Stimulated activated CD8-positive, alpha-beta memory T cell treated with anti-CD3 and anti-CD28 coated beads, Interleukin-12 subunit alpha, Interleukin-12 subunit beta, amount 100 ng/mL, for 1 hour (primary cell): ENCODE data around the gene GATAD2A.
A peak's percentile ranks its signal among the peaks of the same experiment; 100 is the strongest.

Experiments used
- DNase-seq: peaks from one replicate; pipeline ENCODE4 v3.0.0-alpha.2; 2020; ENCODE audit warnings: low read depth

The GATAD2A gene

DNA sequence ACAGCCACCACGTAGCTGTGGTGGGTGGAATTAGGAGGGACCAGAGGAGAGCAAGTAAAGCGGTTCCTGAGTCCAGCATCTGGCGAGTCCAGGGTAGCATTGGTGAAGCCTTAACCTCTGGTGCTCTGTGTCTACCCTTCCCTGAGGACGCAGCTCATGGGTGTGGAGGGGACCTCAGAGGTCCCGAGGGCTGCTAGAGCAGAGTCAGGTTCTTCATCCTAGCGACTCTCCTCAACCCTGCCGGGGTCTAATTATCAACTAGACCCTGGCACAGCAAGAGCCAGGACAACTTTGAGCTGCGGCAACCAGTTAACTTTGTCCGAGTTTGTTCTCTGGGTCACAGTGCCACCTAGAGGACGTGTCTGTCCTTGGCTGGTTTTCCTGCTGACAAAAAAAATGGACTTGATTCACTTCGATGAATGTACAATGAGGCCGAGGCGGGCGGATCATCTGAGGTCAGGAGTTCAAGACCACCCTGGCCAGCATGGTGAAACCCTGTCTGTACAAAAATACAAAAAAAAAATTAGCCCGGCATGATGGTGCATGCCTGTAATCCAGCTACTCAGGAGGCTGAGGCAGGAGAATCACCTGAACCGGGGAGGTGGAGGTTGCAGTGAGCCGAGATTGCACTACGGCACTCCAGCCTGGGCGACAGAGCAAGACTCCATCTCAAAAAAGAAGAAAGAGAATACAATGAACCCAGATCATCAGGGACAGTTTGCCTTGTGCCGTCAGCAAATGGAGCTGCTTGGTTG lies 84.9 kb downstream of the GATAD2A start:
- DNase-seq, result peak; percentile 74

DNA sequence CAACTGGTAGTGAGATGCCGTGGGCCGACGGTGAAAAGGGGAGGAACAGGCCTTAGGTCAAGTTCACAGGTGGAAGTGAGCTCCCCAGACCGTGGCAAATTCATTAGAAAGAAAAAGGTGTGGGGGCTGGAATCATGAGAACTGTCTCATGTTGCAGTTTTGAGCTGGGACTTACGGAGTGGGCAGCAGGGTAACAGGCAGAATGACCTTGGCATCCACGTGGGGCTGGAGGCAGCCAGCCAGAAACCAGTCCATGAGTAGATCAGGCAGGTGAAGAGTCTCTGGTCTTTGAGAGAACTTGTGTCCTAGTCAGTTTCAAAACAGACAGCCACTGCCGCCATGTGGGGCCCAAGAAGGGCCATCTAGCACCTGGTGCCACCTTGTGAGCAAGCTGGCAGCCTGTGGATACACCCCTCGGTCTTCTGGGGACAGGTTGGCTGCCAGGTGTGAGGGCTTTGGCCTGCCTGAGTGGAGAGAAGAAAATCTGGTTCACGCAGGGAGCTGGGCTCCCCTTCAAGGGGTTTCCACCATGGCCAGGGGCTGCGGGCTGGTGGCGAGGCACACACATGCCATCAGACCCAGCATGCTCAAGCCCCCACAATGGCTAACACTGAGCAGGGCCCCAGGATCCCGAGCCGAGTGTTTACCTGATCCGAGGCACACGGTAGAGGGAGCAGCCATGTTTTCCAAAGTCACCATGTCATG lies 86.0 kb downstream of the GATAD2A start:
- DNase-seq, result no peak

DNA sequence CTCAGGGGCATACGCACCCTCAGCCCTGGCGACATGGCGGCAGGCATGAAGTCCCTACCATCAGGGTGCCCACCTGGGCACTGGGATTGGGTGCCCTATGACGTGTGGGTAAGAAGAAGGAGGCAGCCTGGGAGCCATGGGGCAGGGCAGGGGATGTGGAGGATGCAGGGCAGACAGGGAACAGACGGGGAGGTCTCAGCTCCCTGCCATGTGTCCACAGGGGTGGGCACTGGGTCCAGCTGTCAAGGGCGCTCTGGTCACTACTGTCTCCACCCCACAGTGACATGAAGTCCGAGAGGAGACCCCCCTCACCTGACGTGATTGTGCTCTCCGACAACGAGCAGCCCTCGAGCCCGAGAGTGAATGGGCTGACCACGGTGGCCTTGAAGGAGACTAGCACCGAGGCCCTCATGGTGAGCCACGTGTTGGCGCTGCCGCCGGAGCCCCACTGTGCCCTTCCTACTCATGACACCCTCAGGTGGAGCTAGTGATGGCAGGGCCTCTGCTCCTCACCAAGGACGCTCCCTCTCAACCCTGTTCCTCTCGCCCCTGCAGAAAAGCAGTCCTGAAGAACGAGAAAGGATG lies 86.6 kb downstream of the GATAD2A start:
- DNase-seq, result no peak

DNA sequence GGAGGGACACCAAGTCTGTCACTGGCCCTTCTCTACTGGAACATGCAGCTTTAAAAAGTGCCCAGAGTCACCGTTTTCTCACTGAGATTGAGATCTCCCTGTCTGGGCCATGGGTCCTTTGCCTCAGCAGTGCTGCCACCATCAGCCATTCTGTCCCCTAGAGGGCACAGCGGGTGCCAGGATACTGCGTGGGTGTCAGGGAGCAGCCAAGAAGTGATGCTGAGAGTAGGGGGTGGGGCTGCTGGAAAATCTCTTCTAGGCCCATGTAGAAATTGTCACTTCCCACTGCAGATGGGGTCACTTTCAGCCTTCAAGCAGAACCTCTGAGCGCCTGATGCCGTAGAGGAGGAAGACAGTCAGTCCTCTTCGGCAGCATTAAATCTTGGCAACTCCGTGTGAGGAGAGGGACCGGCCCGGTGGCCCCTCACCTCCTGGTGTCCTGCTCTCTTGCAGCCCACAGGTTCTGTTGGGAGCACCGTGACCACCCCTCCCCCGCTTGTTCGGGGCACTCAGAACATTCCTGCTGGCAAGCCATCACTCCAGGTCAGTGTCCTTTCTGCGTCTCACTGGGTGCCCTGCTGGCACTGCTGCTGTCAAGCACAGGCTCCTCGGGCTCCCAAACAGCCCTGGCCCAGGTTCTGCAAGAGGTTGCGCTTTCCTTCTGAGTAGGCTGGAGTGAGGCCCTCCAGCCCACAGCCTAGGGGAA lies 88.5 kb downstream of the GATAD2A start:
- no peak for DNase-seq

DNA sequence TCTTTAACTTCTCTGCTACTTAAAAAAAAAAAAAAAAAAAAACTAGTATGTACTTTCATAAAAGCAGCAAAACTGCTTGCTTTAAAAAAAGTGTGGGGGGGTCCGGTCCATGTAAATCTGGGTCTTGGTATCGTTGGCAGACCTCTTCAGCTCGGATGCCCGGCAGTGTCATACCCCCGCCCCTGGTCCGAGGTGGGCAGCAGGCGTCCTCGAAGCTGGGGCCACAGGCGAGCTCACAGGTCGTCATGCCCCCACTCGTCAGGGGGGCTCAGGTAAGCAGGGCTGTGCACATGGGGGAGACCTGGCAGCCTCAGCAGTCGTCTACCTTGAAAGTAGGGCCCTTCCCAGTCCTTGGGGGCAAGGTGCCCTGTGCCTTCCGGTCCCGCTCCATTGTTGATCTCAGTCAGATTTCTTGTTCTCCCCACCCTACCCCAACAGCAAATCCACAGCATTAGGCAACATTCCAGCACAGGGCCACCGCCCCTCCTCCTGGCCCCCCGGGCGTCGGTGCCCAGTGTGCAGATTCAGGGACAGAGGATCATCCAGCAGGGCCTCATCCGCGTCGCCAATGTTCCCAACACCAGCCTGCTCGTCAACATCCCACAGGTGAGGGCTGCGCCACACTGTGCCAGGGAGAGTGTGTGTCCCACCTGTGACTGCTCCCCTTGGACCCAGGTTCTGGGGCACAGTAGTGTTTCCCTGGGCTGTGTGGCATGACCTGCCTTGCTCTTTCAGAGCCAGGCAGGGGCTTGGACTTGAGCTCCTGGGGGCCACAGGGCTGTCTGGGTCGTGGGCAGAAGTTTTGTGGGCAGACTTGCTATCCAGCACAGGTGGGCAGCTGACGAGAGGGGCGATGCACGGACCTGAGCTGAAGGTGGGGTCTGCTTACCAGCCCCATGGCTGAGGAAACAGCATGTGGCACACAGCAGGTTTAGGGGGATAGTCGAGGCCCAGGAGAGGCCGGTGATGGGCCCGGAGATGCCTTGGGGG lies 90.4 kb downstream of the GATAD2A start:
- no peak for DNase-seq

DNA sequence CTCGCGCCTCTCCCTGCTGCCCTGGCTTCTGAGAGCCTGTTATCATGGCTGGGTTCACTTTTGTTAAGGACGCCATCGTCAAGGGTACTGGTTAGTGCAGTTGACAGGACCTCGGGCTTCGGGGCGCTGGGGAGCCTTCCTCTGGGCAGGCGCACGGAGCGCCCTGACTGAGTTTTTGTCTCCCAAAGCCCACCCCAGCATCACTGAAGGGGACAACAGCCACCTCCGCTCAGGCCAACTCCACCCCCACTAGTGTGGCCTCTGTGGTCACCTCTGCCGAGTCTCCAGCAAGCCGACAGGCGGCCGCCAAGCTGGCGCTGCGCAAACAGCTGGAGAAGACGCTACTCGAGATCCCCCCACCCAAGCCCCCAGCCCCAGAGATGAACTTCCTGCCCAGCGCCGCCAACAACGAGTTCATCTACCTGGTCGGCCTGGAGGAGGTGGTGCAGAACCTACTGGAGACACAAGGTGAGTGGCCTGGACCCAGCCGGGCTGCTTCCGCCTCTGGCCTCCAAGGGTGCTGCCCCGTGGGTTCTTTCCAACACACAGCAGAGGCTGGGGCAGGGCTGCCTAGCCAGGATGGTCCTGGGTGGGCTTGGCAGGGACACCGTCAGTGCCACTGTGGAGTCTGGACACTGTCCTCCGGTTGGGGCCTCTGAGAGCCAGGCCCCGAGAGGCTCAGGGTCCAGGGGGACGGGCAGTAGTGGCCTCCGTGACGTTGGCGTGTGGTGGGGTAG lies 92.9 kb downstream of the GATAD2A start:
- no peak for DNase-seq

DNA sequence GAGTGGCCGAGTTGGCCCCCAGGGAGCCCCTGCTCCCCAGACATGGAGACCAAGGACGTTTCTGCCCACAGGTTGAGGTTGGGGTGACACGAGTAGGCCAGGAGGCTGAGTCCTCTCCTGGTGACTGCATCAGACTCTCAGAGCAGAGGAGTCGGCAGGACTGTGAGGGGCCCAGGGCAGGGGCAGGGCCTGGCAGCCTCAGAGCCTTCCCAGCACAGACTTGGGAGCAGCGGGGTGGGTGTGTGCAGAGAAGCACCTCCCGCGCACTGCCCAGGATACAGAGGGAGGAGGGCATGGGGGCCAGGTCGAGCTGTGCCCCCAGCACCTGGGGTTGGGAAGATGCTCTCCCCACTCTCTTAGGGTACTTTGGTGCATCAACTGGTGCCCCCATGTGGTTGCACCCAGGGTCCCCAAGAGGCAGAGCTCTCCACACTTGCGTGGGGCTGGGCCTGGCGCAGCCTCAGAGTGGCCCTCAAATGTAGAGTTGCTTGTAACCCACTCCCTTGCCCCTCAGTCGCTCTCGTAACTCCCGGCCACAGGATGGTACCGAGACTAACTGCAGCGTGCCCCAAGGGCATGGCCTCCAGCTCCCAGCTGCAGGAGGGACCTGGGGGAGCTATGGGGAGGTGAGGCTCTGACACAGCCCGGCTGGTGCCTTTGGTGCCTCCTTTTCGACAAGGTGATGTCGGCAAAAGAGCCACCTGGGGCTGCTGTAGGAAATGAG lies 94.0 kb downstream of the GATAD2A start:
- no peak for DNase-seq

DNA sequence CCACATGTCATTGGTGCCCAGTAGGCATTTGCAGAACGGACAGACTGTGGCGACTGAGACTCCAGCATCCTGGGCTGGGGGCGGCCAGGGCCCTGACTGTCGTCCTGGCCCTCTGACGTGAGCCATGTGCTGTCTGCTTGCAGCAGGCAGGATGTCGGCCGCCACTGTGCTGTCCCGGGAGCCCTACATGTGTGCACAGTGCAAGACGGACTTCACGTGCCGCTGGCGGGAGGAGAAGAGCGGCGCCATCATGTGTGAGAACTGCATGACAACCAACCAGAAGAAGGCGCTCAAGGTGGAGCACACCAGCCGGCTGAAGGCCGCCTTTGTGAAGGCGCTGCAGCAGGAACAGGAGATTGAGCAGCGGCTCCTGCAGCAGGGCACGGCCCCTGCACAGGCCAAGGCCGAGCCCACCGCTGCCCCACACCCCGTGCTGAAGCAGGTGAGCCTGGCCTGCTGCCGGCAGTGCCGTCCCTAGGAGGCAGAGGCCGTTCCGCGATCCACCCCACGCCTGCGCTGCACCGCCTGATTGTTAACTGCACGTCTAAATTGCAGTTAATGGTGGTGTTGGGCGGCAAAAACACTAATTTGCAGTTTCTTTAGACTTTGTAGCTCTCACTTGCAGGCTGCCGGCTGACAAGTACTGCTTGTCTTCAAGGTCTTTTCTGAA lies 95.6 kb downstream of the GATAD2A start:
- DNase-seq, result no peak

DNA sequence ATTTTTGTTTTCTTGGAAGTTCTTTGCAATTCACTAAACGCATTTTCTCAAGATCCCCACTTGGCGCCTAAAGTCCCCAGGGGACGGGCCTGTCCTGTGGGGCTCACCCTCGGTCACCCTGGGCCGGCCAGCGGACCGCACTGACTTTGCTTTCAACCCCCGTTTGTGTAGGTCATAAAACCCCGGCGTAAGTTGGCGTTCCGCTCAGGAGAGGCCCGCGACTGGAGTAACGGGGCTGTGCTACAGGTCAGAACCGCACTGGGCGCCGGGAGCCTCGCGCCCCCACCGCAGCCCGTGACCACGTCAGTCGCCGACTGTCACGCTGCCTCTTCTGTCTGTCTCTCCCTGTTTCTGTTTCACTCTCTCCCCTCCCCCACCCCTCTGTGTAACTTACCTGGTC lies 96.3 kb downstream of the GATAD2A start:
- no peak for DNase-seq

DNA sequence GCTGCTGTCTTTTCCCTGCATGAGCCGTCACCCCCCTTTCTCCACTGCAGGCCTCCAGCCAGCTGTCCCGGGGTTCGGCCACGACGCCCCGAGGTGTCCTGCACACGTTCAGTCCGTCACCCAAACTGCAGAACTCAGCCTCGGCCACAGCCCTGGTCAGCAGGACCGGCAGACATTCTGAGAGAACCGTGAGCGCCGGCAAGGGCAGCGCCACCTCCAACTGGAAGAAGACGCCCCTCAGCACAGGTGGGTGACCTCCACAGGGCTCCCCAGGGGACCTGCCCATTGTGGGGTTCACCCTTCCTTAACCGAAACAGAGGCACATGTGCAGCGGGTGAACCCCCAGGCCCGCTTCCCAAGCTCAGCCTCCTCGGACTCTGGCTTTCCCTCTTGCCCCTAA lies 96.8 kb downstream of the GATAD2A start:
- no peak for DNase-seq

DNA sequence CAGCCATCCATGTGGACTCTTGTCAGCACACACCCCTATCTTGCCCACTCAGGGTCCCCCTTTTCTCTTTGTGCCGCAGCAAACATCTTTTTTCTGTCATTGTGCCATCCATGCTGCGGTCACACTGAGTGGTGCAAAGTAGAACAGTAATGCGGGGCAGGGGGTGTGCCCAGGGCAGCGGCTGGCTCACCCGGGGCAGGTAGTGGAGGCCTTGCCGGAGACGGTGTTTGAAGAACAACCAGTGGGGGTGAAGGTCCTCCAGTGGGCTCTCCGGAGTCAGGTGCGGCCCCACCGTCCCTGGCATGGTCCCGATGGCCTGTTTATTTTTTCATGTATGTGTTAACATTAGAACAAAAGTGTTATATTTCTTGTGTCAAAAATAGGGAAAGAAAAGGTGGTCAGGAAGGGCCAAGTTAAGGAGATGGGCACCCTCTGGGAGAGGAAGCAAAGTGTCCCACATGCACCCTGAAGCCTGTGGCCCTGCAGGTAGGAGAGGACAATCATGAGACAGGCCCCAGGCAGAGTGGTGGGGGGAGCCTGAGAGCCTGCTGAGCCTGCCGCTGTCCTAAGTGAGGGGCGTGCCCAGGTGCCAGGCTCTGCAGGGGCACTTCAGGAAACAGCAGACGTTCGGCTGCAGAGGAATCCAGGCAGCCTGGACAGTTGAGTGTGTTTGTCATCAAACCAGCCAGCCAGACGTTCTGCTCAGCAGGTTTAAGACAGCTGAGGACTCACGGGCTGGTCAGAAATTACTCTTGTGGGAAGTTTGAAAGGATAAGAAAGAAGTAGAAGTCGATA lies 97.5 kb downstream of the GATAD2A start:
- DNase-seq, result no peak

DNA sequence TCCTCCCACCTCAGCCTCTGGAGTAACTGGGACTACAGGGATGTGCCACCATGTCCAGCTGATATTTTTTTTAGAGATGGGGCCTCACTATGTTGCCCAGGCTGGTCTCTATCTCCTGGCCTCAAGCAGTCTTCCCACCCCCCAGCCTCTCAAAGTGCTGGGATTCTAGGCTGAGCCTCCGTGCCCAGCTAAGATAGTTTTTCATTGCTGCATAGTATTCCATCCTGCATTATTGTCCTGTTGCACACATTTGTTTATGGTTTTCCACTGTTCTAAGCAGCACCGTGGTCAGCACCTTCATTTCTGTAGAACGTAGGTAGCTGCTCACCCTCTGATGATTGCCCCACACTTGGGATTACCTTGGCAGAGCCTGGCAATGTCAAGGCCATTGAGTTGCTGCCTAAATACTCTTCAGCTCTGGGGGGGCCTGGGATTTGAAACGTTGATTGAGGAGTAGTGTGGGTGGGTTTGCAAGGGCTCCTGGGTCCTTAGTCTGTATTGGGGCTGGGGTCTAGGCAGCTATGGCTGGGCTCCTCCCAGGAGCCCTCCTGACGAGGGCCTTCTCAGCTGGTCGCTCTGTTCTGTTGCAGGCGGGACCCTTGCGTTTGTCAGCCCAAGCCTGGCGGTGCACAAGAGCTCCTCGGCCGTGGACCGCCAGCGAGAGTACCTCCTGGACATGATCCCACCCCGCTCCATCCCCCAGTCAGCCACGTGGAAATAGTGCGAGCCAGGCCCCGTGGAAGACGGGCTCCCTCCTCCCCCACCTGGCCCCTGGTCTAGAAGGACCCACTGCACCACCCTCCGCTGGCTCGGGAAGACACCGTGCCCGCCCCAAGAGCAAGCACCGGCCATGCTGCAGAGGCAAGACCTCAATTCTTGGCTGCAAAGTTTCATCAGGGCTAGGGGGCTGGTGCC lies 99.5 kb downstream of the GATAD2A start:
- DNase-seq, result no peak

DNA sequence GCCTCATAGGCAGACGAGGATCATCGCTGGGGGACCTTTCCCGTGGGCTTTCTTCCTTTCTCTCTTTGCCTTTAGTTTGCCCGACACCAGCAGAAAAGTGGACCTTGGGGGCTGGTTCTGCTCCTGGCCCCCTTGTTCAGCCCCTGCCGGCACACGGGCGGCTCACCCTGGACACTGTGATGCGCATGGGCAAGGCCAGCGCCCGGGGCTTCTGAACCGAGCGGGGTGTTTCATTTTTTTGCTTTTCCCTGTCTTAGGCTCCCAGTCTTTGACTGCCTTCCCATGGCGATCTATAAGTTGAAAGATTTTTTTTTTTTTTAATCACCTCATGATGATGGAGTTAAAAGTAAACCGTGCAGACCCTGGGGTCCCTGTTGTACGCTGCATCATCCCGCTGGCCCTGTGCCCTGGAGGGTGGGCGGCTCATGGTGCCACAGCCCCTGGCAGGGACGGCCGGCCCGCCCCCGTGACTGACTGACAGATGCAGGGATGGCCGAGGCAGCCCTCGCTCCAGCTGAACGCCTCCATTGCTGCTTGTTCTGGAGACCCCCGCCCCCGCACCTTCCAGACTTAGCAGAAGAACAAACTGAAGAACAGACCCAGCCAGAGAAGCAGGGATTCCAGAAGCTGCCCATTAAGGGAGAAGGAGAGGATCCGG lies 100.3 kb downstream of the GATAD2A start:
- DNase-seq, result no peak

DNA sequence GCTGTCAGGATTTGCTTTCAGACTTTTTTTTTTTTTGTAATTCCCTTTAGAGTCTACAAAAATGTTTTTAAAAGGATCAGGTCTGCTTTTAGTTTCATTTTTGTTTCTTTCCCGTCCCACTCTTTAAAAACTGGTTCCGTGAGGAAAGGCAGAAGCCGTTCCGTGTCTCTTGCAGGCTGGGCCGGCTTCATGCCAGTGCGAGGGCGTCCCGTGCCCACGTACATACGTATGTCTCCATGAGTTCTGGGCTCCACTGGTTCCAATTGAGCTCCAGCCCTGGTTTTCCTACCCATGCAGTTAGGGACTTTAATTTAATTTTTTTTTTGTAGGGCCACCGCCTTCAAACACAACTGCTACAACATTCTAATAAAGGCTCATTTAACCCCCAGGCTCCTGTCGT lies 101.1 kb downstream of the GATAD2A start:
- no peak for DNase-seq

DNA sequence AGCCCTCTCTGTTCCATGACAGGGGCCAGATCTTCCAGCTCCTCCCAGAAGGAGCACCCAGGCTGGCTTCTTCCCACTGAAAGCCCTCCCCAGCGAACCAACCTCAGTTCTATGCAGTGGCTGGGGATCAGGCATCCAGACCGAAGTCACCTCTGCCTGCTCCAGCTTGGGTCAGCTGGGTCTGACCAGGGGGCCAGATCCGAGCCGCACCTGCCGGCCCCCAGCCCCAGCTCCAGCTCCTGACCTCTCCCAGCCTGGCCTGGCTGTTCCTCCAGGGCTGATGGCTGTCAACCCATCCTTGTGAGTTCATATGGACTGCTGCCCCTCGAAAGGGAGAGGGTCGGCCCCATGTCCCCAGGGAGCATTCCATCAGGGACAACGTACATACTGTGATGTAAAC lies 101.9 kb downstream of the GATAD2A start:
- DNase-seq, result no peak

DNA sequence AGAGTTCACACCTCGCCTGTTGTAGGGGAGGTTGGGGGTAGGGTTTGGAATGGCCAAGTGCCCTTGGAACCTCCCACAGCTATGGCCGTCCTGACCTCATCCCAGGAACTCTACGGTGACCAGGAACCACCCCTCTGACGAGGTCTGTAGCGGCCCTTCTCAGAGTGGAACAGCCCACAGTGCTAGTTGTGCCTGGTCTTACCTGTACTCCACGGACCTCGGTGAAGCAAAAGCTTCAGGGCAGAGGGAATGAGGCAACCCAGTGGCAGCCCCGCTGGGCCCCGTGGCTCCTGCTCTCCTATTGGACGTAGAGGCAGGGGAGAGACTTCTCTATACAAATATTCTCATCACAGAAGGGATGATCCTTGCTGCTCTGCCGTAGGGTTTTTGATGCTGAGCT lies 102.7 kb downstream of the GATAD2A start:
- no peak for DNase-seq

DNA sequence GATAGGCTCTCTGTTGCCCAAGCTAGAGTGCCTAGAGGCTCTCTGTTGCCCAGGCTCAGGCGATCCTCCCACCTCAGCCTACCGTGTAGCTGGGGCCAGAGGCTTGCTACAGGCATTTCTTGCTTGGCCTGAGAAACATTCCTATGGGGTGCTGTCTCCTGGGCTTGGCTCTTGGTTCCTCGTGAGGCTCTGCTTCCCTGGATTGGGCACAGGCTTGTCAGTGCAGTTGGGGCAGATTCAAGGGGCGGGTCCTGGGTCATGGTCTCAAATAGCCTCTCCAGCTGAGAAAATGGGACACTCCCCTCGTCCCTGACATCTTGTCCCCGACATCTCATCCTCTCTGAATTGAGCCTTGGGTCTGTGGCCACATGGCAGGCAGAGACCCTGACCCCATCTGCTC lies 105.0 kb downstream of the GATAD2A start:
- no peak for DNase-seq
